Prostate gland (tissue), 2 donors: Measurements from ENCODE around the gene RPLP2.
A peak's percentile ranks its signal among the peaks of the same experiment; 100 is the strongest.

ENCODE experiments used
- POLR2AphosphoS5 ChIP-seq: sonication (generic); formaldehyde crosslinking; IDR thresholded peaks from one replicate; pipeline ENCODE4 v1.6.1; 2017; ENCODE audit warnings: antibody characterized with exemption
- TF ChIP-seq, protein P1 (sequence below), 4 experiments: fragments of 200-600 bp in 2 of 4; fragments of 450-650 bp in 2 of 4; sonication (generic) in 2 of 4; IDR thresholded peaks; 1 replicate in 3 of 4; 2 replicates in 1 of 4; pipeline ENCODE4 v1.5.1; 2016 to 2019; ENCODE audit warnings: antibody characterized with exemption in 4 of 4, mild to moderate bottlenecking in 2 of 4, moderate library complexity in 2 of 4

- TF ChIP-seq, protein P1, sequence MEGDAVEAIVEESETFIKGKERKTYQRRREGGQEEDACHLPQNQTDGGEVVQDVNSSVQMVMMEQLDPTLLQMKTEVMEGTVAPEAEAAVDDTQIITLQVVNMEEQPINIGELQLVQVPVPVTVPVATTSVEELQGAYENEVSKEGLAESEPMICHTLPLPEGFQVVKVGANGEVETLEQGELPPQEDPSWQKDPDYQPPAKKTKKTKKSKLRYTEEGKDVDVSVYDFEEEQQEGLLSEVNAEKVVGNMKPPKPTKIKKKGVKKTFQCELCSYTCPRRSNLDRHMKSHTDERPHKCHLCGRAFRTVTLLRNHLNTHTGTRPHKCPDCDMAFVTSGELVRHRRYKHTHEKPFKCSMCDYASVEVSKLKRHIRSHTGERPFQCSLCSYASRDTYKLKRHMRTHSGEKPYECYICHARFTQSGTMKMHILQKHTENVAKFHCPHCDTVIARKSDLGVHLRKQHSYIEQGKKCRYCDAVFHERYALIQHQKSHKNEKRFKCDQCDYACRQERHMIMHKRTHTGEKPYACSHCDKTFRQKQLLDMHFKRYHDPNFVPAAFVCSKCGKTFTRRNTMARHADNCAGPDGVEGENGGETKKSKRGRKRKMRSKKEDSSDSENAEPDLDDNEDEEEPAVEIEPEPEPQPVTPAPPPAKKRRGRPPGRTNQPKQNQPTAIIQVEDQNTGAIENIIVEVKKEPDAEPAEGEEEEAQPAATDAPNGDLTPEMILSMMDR (IDR thresholded peaks at IDR 0.05): peak in 1 of 4 experiments; percentile 7
- TF ChIP-seq POLR2AphosphoS5: no peak
Observed at GRCh38 chr11:838441-839279, 28.9 kb downstream of the RPLP2 start.
